SK-N-SH (cell line): ENCODE data around the gene C3orf70.

ENCODE experiments used
- GATA2 ChIP-seq: sonication (generic); formaldehyde crosslinking; IDR thresholded peaks from 2 replicates; pipeline ENCODE4 v1.5.0; 2020; ENCODE audit warnings: mild to moderate bottlenecking, missing genetic modification reagents
- JUND ChIP-seq: IDR thresholded peaks from 2 replicates; pipeline ENCODE4 v1.4.0; 2012
- NRF1 ChIP-seq: IDR thresholded peaks from 2 replicates; pipeline ENCODE4 v1.6.1; 2012; ENCODE audit warnings: low read depth, mild to moderate bottlenecking, low read length

- no peak for TF ChIP-seq GATA2 (CRISPR knock-in tag)
- TF ChIP-seq JUND: no peak
- TF ChIP-seq NRF1: no peak
Observed at GRCh38 chr3:185131602-185132256, 21.1 kb downstream of the C3orf70 start.
